ENCODE measurements around the gene CD6.

DNA sequence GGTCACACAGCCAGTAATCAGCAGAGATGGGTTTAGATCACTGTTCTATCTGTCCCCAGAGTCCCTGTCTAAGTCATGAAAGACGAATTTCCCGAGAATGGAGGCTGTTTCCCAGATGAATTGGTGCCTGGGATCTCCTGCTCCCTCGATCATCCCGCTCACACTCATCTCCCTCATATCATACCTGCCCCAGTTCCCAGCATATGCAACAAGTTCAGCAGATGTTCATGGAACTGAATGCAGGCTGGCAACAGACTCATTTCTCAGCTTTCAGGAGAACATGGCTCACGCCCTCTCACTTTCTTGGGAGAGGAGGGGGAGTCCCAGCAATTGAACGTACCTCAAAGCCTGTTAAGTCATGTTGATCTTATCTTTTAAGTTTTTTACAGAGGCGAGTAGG is 22.1 kb downstream of the CD6 start:
- TF ChIP-seq, protein P1, sequence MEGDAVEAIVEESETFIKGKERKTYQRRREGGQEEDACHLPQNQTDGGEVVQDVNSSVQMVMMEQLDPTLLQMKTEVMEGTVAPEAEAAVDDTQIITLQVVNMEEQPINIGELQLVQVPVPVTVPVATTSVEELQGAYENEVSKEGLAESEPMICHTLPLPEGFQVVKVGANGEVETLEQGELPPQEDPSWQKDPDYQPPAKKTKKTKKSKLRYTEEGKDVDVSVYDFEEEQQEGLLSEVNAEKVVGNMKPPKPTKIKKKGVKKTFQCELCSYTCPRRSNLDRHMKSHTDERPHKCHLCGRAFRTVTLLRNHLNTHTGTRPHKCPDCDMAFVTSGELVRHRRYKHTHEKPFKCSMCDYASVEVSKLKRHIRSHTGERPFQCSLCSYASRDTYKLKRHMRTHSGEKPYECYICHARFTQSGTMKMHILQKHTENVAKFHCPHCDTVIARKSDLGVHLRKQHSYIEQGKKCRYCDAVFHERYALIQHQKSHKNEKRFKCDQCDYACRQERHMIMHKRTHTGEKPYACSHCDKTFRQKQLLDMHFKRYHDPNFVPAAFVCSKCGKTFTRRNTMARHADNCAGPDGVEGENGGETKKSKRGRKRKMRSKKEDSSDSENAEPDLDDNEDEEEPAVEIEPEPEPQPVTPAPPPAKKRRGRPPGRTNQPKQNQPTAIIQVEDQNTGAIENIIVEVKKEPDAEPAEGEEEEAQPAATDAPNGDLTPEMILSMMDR (IDR thresholded peaks at IDR 0.05) = no peak
- no peak for TF ChIP-seq POLR2A (IDR thresholded peaks at IDR 0.05)
